GM12878 (cell line): ENCODE results near the gene CCM2.

ENCODE experiments used
- BACH1 ChIP-seq: fragments of 450-650 bp; IDR thresholded peaks from 2 replicates; pipeline ENCODE4 v1.6.1; 2017; ENCODE audit warnings: mild to moderate bottlenecking, borderline replicate concordance
- CHD2 ChIP-seq: IDR thresholded peaks from 2 replicates; pipeline ENCODE4 v1.6.1; 2011; ENCODE audit warnings: low read depth, low read length, improper control_type of control experiment, borderline replicate concordance
- EZH2 ChIP-seq: IDR thresholded peaks from 2 replicates; pipeline ENCODE4 v1.6.1; 2012; ENCODE audit warnings: low read depth, mild to moderate bottlenecking, control low read depth, inconsistent platforms, low read length, borderline replicate concordance; ENCODE audit not compliant: control insufficient read depth
- NBN ChIP-seq: fragments of 450-650 bp; IDR thresholded peaks from 2 replicates; pipeline ENCODE4 v1.6.1; 2016
- YY1 ChIP-seq: IDR thresholded peaks from 2 replicates; pipeline ENCODE4 v1.6.1; 2011; ENCODE audit warnings: low read depth, mild to moderate bottlenecking, low read length
- TF ChIP-seq, protein P1 (sequence below), 3 experiments: IDR thresholded peaks in 2 of 3; conservative IDR thresholded peaks in 1 of 3; 2 replicates each; pipeline ENCODE4 v1.5.1; 2011; ENCODE audit warnings: low read depth in 3 of 3, low read length in 3 of 3, mild to moderate bottlenecking in 3 of 3, control low read depth in 2 of 3, moderate library complexity in 2 of 3, inconsistent platforms in 1 of 3, mixed read lengths in 1 of 3; ENCODE audit not compliant: control insufficient read depth in 2 of 3, insufficient read depth in 1 of 3; ENCODE audit errors: extremely low read depth in 1 of 3

DNA sequence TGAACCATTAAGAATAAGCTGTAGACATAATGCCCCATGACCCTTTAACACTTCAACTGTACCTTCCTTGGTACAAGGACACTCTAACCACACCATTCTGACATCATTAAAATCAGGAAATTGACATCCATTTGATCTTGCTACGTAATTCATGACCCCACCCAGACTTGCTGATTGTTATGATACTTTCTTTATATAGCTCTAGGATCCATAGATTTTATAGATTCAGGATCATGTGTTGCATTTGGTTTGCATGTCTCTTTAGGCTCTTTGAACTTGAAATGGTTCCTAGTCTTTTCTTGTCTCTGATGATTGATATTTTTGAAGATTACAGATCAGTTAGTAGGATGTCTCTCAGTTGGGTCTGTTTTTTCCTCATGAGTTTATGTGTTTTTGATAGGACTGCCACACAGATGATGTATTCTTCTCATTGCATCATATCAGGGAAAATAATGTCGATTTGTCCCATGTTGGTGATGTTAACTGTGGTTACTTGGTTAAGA, 13.5 kb downstream of the CCM2 start:
- TF ChIP-seq BACH1 (no peak), NBN (no peak), CHD2 (no peak), EZH2 (no peak), YY1 (no peak)
- TF ChIP-seq, protein P1, sequence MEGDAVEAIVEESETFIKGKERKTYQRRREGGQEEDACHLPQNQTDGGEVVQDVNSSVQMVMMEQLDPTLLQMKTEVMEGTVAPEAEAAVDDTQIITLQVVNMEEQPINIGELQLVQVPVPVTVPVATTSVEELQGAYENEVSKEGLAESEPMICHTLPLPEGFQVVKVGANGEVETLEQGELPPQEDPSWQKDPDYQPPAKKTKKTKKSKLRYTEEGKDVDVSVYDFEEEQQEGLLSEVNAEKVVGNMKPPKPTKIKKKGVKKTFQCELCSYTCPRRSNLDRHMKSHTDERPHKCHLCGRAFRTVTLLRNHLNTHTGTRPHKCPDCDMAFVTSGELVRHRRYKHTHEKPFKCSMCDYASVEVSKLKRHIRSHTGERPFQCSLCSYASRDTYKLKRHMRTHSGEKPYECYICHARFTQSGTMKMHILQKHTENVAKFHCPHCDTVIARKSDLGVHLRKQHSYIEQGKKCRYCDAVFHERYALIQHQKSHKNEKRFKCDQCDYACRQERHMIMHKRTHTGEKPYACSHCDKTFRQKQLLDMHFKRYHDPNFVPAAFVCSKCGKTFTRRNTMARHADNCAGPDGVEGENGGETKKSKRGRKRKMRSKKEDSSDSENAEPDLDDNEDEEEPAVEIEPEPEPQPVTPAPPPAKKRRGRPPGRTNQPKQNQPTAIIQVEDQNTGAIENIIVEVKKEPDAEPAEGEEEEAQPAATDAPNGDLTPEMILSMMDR (IDR thresholded peaks at IDR 0.05 in 2 of 3, conservative IDR thresholded peaks at IDR 0.05 in 1 of 3; ENCODE audit: control insufficient read depth in 2 of 3, extremely low read depth in 1 of 3, insufficient read depth in 1 of 3, low read depth in 3 of 3, low read length in 3 of 3) = no peak
